Activated CD8-positive, alpha-beta memory T cell treated with anti-CD3 and anti-CD28 coated beads for 4 hours (primary cell): ENCODE data around the gene SRPK3.
"Not testable (repeated sequence)": the region's sequence is repeated elsewhere in the genome, so short reads cannot be mapped to it uniquely, and the experiment has no call there.

Source experiments
- DNase-seq, 2 donors: peaks; one replicate each; pipeline ENCODE4 v3.0.0-alpha.2; 2020; ENCODE audit warnings: low read depth in 2 of 2

SRPK3 gene, protein sequence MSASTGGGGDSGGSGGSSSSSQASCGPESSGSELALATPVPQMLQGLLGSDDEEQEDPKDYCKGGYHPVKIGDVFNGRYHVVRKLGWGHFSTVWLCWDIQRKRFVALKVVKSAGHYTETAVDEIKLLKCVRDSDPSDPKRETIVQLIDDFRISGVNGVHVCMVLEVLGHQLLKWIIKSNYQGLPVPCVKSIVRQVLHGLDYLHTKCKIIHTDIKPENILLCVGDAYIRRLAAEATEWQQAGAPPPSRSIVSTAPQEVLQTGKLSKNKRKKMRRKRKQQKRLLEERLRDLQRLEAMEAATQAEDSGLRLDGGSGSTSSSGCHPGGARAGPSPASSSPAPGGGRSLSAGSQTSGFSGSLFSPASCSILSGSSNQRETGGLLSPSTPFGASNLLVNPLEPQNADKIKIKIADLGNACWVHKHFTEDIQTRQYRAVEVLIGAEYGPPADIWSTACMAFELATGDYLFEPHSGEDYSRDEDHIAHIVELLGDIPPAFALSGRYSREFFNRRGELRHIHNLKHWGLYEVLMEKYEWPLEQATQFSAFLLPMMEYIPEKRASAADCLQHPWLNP

GRCh38 chrX:153780678-153781427 is at the start of gene SRPK3:
Gene SRPK3 (plus strand): TSS chrX:153781041. CDS start chrX:153781087, 46 bp downstream.
- no peak for DNase-seq

DNA sequence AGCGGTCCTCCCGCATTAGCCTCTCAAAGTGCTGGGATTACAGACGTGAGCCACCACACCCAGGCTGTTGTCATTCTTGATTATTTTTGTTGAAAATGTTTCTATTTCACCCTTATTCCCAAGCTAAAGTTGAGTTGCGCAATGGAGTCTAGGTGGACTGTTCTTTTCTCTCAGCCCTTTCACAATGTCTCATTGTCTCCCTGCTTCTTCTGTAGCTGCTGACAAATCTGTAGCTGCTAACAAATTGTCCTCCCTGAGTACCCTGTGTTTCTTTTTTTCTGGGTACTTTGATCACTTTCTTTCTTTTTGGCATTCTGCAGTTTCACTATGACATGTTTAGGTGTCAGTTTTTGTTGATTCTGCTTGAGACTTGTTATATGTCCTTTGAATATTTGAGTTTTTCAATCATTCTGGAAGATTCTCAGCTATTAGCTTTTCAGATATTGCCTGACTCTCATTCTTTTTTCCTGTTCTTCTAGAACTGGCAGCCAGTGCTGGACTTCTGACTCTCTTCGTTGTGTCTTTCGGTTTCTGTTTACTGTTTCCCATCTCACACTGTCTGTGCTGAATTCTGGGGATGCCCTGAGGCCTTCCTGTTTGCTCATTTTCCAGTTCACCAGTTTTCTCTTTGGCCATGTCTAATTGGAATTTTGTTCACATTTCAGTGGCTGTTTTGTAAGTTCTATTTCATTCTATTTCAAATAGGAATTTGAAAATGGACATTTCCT is 49.6 kb upstream of the SRPK3 start:
- DNase-seq, result no peak

GRCh38 chrX:153731845-153732215 is 49.0 kb upstream of the SRPK3 start:
- no peak for DNase-seq

DNA sequence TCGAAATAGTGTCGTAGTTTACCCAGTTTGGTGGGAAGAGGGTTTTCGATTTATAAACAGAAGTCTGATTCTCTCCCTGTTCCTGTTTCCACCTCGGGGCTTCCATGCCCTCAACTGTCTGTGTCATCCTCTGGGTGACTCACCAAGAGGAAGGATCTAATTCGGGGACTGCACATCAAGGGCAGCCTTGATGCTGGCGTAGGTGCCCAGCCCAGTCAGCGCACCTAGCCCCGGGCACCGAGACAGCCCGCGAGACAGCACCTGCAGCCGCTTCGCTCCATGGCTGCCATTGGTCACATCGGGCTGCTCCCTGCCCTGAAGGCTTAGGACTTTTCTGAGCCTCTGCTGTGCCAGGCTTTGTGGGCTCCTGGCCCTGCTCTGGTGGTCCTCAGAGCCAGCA is 48.4 kb upstream of the SRPK3 start:
- DNase-seq, result no peak

GRCh38 chrX:153733651-153734240 is 47.1 kb upstream of the SRPK3 start:
- no peak for DNase-seq

DNA sequence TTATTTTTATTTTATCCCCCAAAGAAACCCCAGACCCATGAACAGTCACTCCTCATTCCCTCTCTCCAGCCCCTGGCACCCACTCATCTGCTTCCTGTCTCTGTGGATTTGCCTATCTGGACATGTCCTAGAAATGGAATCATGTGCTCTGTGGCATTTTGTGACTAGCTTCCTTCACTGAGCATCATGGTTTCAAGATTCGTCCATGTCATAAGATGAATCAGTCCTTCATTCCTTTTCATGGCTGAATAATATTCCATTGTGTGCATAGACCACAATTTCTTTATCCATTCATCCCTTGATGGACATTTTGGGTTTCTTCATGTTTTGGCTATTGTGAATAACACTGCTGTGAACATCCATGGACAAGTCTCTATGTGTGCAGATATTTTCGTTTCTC is 46.0 kb upstream of the SRPK3 start:
- no peak for DNase-seq

DNA sequence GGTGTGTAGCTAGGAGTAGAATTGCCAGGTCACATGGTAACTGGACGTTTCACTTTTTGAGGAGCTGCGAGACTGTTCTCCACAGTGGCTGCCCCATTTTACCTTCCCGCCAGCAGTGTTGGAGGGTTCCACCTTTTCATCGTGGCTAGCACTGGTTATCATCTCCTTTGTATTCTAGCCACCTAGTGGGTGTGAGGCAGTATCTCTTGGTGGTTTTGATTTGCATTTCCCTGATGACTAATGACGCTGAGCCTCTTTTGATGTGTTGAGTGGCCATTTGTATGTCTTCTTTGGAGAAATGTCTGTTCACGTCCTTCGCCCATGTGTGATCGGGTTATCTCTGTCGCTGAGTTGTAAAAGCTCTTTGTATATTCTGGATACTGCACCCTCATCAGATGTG is 45.6 kb upstream of the SRPK3 start:
- no peak for DNase-seq

DNA sequence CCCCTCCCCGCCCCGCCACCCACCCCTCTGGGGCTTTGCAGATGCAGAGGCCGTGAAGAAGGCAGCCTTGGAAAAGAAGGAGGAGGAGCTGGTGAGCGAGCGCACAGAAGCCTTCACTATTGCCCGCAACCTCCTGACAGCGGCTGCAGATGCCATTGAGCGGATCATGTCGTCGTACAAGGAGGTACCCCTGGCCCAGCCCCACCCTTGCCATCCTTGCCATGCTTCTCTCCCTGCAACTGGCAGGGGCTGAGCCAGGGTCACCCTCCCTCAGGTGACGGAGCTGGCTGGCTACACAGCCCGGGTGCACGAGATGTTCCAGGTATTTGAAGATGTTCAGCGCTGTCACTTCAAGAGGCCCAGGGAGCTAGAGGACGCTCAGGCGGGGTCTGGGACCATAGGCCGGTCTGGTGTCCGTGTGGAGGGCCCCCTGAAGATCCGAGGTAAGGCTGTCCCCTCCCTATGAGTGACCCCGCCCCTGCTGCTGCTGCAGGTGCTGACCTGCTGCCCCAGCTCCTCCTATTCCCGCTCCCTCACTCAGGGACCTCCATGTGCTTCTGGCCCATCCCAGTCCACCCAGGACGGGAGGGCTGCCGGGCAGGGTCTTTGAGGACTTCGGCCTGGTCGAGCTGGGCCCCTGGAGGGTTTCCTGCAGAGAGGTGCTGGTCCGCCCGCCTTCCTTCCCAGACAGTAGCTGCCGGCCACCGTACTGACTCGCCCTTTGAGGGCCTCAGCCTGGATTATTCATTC is 44.6 kb upstream of the SRPK3 start:
- no peak for DNase-seq

DNA sequence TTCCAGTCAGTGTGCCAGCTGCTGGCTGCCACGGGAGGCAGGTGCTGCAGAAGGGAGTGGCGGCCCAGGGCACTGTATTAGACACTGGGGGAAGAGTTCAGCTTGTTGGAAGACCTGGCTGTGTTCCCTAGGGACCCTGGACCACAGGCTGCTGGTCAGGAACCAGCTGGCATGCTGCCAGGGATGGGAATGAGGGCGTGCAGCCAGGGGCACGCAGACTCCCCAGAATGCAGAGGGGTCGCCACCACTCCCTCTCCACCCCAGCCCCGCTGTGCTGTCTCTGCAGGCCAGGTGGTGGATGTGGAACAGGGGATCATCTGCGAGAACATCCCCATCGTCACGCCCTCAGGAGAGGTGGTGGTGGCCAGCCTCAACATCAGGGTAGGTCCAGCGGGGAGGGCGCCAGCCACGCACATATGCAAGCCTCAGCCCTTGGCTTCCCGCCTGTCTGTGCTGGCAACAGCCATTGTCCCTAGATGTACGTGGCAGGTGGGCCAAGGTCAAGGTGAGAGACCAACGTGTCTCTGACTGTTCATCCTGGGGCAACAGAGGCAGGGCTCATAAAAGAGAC is 43.9 kb upstream of the SRPK3 start:
- no peak for DNase-seq

DNA sequence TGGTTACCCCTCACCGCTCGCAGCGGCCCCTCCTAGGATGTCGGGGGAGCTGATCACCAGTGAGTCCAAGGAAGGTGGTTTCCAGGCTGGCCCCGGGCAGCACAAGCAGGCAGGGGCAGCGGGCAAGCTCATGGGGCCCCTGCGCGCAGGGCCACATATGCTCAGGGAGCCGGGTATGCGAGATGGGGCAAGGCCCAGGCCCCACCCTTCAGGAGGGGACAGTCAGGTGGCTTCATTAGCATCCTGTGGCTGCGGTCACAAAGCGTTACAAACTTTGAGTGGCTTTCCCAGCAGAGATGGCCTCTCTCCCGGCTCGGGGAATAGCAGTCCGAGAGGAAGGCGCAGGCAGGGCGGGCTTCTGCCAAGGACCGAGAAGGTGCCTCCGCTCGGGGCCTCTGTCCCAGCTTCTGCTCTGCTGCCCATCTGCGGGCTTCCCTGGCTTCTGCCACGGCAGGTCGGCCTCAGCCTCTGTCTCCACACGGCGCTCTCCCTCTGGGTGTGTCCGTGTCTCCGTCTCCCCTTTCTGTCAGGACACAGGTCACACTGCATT is 42.7 kb upstream of the SRPK3 start:
- no peak for DNase-seq

GRCh38 chrX:153739754-153740486 is 40.9 kb upstream of the SRPK3 start:
- DNase-seq, result no peak

- no peak for DNase-seq
Observed at GRCh38 chrX:153740631-153741222, 40.1 kb upstream of the SRPK3 start.

DNA sequence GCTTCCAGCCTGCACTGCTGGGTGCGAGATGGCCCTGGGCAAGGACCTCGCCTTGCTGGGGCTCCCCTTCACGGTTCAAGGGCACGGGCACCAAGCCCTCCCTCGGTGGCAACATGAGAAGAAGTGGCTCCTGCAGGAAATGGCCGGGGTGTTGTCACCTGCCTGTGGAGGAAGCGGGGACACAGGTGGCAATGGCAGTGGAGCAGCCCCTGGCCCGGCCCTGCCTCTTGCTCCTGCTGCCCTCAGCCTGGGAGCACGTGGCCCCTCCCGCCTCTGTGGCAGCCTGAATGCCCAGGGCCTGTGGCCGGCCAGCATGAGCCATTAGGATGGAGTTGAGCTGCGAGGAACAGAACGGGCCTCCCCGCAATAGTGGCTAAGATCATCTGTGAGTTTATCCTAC is 39.4 kb upstream of the SRPK3 start:
- no peak for DNase-seq

DNA sequence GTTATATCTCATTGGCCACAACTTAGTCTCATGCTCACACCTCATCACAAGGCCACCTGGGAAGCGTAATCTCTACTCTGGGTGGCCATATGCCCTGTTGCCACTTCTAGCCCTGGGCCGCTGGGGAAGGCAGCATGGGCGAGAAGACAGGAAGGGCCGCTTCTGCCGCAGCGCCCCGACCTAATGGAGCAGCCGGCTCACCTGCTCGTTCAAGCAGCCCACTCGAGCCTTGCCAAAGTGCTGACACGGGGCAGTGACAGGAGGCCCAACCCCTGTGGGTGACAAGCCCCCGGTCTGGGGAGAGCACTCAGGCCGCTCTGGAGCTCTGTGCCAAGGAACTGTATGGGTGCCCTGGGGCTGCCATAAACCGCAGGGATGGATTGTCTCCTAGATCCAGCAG is 38.7 kb upstream of the SRPK3 start:
- not testable (repeated sequence) for DNase-seq

- not testable (repeated sequence) for DNase-seq
Observed at GRCh38 chrX:153742796-153743467, 37.9 kb upstream of the SRPK3 start.

GRCh38 chrX:153743468-153744209 is 37.2 kb upstream of the SRPK3 start:
- DNase-seq, result not testable (repeated sequence)

DNA sequence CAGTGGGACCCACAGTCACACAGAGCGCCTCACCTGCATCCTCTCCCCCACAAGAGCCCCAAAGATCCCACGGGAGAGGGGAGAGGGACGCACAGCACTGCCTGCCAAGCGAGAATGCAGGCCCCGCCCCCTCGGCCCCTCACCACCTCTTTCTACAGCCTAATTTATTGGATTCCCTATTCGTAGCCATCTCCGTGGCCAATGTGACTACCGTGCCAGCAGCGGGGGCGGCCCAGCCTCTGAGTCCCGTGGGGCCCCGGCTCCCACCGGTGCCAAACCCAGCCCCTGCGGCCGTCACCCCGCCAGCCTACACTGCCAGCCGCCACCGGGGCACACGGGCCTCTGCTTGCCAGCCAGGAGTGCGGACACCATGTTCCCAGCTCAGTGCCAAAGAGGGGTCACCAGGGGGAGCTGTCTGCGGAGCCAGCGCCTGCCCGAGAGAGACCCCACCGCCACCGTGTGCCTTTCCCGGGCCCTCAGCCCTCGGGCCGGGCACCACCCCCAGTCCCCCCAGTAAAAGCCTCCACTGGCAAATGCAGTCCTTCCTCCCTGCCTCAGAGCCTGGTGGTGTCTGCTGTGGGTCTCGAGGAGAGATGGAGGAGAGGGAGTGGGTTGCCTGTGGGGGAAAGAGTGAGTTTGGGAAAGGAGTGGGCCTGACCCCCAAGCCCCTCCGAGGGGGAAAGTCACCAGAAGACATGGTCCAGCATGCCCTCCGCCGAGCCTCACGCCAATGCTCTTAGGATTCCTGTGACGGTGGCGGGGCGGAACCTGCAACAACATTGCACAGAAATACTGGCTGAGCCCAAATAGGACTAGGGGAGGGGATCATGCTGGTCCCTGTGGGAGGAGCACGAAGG is 36.4 kb upstream of the SRPK3 start:
- no peak for DNase-seq
